ENCODE results near the gene SMC6.

The SMC6 gene

DNA sequence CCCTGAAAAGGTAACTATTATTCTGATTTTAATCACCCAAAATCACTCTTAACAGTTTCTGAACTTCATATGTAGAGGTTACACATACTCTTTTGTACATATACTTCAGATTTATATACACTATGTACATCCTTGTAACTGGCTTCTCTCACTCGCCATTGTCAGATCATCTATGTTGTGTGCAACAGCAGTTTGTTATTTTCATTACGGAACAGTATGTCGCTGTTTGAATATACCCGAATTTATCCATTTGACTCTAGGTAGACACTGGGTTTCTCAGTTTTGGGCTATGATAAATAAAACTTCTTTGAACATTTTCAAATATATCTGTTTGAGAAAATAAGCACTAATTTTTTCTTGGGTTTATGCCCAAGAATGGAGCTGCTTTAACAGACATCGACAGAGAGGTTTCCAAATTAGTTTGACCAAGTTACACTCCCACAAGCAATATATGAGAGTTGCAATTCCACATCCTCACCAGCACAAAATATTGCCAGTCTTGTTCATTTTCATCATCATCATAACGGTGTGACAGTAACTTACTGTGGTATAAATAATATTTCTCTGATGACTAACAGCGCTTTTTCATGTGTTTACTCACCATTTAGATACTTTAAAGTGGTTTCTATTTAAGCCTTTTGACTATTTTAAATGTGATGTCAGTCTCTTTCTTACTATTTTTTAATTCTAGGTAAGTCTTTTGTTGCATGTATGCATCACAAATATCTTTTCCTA is 80.9 kb downstream of the SMC6 start:
- Histone ChIP-seq H3K4me3 (ENCODE audit: low read depth in 1 of 2, low read length in 2 of 2) (no peak overlapping the region), H3K36me3 (ENCODE audit: control insufficient read depth in 1 of 2, insufficient read depth in 2 of 2, low read length in 2 of 2) (peaks cover 16 to 18% of the 10 kb centered on the region in 2 donors), H3K27ac (ENCODE audit: low read length) (no peak overlapping the region)

DNA sequence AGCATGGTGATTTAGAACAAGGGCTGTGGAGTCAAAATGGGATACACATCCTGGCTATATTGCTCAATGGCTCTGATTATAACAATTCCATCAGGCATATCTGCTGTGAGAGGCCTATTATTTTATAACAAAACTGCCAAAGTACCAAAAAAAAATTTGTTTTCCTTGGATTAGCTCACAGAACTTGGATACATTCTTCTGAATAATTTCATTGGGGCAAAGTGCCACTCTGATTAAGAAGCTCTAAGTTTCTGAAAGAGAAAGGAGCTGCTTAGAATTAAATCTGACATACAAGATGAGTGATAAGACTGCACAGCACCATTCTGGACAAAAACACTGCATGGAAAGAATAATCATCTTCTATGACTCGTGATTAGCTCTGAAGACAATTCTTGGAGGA is 85.7 kb downstream of the SMC6 start:
- Histone ChIP-seq H3K9me3 (ENCODE audit: control insufficient read depth in 1 of 2, low read length in 2 of 2) (no peaks in the 10 kb centered on the region), H3K4me1 (ENCODE audit: control insufficient read depth in 1 of 2, insufficient read depth in 2 of 2, low read length in 2 of 2) (no peaks in the 10 kb centered on the region), H3K27ac (ENCODE audit: low read length) (no peak overlapping the region), H3K27me3 (ENCODE audit: low read depth, low read length) (no peaks in the 10 kb centered on the region), H3K4me3 (ENCODE audit: low read depth in 1 of 2, low read length in 2 of 2) (no peak overlapping the region), H3K36me3 (ENCODE audit: control insufficient read depth in 1 of 2, insufficient read depth in 2 of 2, low read length in 2 of 2) (peaks cover 13 to 26% of the 10 kb centered on the region in 2 donors)

More for the DNA sequence above, 80.9 kb downstream of the SMC6 start:
- H3K27me3 ChIP-seq (ENCODE audit: low read depth, low read length), result no peaks in the 10 kb centered on the region
- no peaks in the 10 kb centered on the region for H3K4me1 ChIP-seq (ENCODE audit: control insufficient read depth in 1 of 2, insufficient read depth in 2 of 2, low read length in 2 of 2)
- H3K9me3 ChIP-seq (ENCODE audit: control insufficient read depth in 1 of 2, low read length in 2 of 2), result no peaks in the 10 kb centered on the region

DNA sequence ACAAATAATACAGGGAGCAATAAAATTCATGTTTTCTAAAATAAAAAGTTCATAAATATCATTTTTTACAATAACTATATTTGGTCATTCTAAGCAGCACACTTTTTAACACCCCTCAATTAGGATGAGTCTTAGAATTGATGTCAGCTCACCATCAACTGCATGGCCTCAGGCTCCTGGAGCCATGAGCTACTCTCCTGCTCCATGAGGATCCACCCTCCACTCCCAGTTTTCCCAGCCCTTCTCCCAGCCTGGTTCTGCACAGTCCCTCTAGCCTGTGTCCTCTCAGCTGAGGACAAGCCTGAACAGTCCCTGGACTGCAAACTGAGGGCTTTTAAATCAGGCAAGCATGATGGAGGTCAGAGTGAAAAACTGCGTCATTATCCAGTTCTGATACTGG is 89.1 kb downstream of the SMC6 start:
- no peak overlapping the region for H3K27ac ChIP-seq (ENCODE audit: low read length)
- no peaks in the 10 kb centered on the region for H3K9me3 ChIP-seq (ENCODE audit: control insufficient read depth in 1 of 2, low read length in 2 of 2)
- no peaks in the 10 kb centered on the region for H3K4me1 ChIP-seq (ENCODE audit: control insufficient read depth in 1 of 2, insufficient read depth in 2 of 2, low read length in 2 of 2)
- no peak overlapping the region for H3K4me3 ChIP-seq (ENCODE audit: low read depth in 1 of 2, low read length in 2 of 2)
- no peaks in the 10 kb centered on the region for H3K27me3 ChIP-seq (ENCODE audit: low read depth, low read length)
- peaks cover 13 to 19% of the 10 kb centered on the region in 2 donors for H3K36me3 ChIP-seq (ENCODE audit: control insufficient read depth in 1 of 2, insufficient read depth in 2 of 2, low read length in 2 of 2)

DNA sequence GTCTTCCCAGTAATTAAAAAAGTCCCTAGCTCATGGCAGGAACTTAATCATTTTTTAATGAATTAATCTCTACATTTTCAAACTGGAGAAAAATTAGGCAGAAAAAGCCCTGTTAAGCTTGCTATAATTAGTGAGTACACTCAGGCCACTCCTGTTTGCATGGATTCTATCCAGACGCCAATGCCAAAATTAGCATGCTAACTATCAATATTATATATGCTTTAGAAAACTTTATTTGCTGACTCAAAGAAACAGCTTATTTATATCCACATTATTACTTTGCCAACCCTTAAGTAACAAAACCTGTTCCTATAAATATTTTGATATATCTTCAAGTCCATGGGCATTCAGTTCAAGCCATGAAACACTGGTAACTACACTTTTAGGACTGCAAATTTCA is 90.9 kb downstream of the SMC6 start:
- peaks cover 8% of the 10 kb centered on the region in 2 donors for H3K36me3 ChIP-seq (ENCODE audit: control insufficient read depth in 1 of 2, insufficient read depth in 2 of 2, low read length in 2 of 2)

DNA sequence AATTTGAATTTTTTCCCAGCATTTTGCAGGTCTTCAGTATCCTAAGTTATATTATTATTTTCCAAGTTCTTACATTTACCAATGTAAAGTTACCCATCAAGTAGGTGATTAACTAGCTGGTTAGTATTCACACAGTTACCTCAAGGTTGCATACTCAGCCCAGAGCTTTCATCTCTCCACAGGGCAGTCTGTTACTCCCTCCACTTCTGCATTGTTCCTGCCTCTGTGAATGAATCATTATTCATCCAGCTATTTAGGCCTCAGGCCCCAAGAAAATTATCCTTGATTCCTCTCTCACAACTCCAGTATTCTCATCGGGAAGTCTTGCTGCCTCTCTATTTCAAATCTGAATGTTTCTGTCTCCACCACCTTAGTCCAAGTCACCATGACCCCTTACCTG is 92.2 kb downstream of the SMC6 start:
- Histone ChIP-seq H3K36me3 (ENCODE audit: control insufficient read depth in 1 of 2, insufficient read depth in 2 of 2, low read length in 2 of 2) (peaks cover 8% of the 10 kb centered on the region in 2 donors), H3K9me3 (ENCODE audit: control insufficient read depth in 1 of 2, low read length in 2 of 2) (no peaks in the 10 kb centered on the region), H3K4me3 (ENCODE audit: low read depth in 1 of 2, low read length in 2 of 2) (no peak overlapping the region), H3K4me1 (ENCODE audit: control insufficient read depth in 1 of 2, insufficient read depth in 2 of 2, low read length in 2 of 2) (no peaks in the 10 kb centered on the region), H3K27me3 (ENCODE audit: low read depth, low read length) (no peaks in the 10 kb centered on the region), H3K27ac (ENCODE audit: low read length) (no peak overlapping the region)

More for the DNA sequence above, 90.9 kb downstream of the SMC6 start:
- Histone ChIP-seq H3K4me3 (ENCODE audit: low read depth in 1 of 2, low read length in 2 of 2) (no peak overlapping the region), H3K4me1 (ENCODE audit: control insufficient read depth in 1 of 2, insufficient read depth in 2 of 2, low read length in 2 of 2) (no peaks in the 10 kb centered on the region), H3K27me3 (ENCODE audit: low read depth, low read length) (no peaks in the 10 kb centered on the region), H3K9me3 (ENCODE audit: control insufficient read depth in 1 of 2, low read length in 2 of 2) (no peaks in the 10 kb centered on the region), H3K27ac (ENCODE audit: low read length) (no peak overlapping the region)

DNA sequence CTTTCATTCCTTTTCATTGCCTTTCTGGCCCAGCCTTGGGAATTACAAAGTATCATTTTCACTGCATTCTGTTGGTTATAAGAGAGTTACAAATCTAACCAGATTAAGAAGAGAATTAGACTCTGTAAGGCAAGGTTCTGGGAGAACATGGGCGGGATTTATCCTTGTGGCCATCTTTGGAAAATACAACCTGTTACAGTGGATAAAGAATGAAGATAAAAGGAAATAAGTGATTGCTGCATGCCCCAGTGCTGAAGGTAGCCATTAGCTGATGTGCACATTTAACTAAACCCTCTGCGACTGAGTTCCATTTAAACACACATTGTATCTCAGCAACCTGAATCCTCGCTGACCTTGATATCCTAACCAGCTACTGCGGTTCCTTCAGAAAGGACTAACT is 93.4 kb downstream of the SMC6 start:
- no peaks in the 10 kb centered on the region for H3K4me1 ChIP-seq (ENCODE audit: control insufficient read depth in 1 of 2, insufficient read depth in 2 of 2, low read length in 2 of 2)
- H3K4me3 ChIP-seq (ENCODE audit: low read depth in 1 of 2, low read length in 2 of 2), result no peak overlapping the region
- H3K27me3 ChIP-seq (ENCODE audit: low read depth, low read length), result no peaks in the 10 kb centered on the region
- no peak overlapping the region for H3K27ac ChIP-seq (ENCODE audit: low read length)
- peaks cover 4 to 8% of the 10 kb centered on the region in 2 donors for H3K36me3 ChIP-seq (ENCODE audit: control insufficient read depth in 1 of 2, insufficient read depth in 2 of 2, low read length in 2 of 2)
- no peaks in the 10 kb centered on the region for H3K9me3 ChIP-seq (ENCODE audit: control insufficient read depth in 1 of 2, low read length in 2 of 2)

DNA sequence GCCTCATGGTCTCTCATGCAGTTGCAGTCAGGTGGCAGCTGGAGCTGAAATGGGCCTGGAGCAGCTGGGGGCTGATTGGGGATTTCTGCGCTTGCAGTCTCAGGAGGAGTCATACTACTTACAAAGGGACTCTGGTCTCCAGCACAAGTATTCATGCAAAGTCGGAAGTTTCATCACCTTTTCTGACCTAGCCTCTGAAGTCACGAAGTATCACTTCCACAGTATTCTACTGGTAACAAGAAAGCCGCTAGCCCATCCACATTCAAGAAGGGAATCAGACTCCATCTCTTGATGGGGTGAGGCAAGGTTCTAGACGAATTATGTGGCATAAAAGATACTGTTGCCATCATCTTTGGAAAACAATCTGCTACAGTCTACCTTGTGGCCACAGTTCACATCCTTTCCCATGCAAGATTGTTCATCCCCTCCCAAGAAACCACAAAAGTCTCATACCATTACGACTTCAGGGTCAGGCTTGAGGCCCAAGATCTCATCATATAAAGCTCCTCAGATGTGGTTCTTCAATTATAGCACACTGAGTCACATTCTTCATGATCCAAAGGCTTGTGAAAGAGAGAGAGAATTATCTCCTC is 95.3 kb downstream of the SMC6 start:
- Histone ChIP-seq H3K36me3 (ENCODE audit: control insufficient read depth in 1 of 2, insufficient read depth in 2 of 2, low read length in 2 of 2) (no peaks in the 10 kb centered on the region), H3K27me3 (ENCODE audit: low read depth, low read length) (no peaks in the 10 kb centered on the region), H3K4me1 (ENCODE audit: control insufficient read depth in 1 of 2, insufficient read depth in 2 of 2, low read length in 2 of 2) (no peaks in the 10 kb centered on the region), H3K4me3 (ENCODE audit: low read depth in 1 of 2, low read length in 2 of 2) (no peak overlapping the region), H3K9me3 (ENCODE audit: control insufficient read depth in 1 of 2, low read length in 2 of 2) (no peaks in the 10 kb centered on the region), H3K27ac (ENCODE audit: low read length) (no peak overlapping the region)

DNA sequence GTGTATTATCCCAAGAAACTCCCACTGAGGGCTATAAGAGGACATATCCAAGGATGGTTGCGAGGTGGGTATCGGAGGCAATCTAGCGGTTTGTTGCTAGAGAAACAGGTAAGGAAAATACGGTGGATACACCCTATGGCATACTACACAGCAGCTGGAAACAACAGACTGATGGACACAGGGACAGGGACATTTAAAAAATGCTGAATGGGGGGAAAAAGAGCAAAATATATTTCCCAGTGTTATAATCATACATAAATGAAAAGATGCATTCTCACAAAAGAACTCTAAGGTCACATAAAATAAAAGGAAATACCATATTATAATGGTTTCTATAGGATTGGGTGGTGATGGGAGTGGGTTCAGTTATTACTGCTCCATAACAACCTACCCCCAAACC is 95.9 kb downstream of the SMC6 start:
- H3K4me3 ChIP-seq (ENCODE audit: low read depth in 1 of 2, low read length in 2 of 2), result no peak overlapping the region

DNA sequence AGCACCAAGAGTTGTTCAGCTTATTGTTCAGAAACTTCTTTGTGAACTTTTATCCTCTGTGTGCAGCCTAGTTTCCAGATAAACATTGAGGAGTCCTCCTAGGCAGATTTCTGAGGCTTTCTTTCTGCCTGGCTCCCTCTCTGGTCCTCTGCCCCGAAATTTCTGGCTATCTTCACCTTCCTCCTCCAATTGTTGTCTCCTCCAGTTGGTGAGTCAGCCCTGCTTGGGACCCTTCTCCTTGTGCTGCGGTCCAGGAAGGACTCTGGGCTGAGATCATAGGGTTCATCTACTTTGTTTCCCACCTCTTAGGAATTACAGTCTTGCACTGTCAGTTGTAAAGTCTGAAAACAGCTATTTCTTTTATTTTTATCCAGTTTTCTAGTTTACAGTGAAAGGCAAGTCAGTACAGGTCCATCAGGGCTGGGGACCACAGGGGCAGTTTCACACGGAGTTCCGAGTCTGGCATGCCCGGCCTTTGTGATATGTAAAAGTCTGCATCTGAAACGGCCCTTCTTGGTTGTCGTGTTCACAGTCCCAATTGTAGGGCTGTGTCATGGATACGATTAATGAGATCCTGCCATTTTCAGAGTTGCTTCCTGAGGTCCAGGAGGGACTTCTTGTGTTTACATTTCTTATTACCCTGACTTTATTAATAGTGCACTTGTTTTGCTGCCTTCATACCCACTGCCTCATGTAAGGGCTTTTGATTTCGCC is 100.8 kb downstream of the SMC6 start:
- Histone ChIP-seq H3K36me3 (ENCODE audit: control insufficient read depth in 1 of 2, insufficient read depth in 2 of 2, low read length in 2 of 2) (no peaks in the 10 kb centered on the region), H3K27ac (ENCODE audit: low read length) (no peak overlapping the region), H3K27me3 (ENCODE audit: low read depth, low read length) (no peaks in the 10 kb centered on the region), H3K9me3 (ENCODE audit: control insufficient read depth in 1 of 2, low read length in 2 of 2) (no peaks in the 10 kb centered on the region), H3K4me1 (ENCODE audit: control insufficient read depth in 1 of 2, insufficient read depth in 2 of 2, low read length in 2 of 2) (no peaks in the 10 kb centered on the region), H3K4me3 (ENCODE audit: low read depth in 1 of 2, low read length in 2 of 2) (no peak overlapping the region)

More for the DNA sequence above, 95.9 kb downstream of the SMC6 start:
- H3K27ac ChIP-seq (ENCODE audit: low read length), result no peak overlapping the region
- H3K36me3 ChIP-seq (ENCODE audit: control insufficient read depth in 1 of 2, insufficient read depth in 2 of 2, low read length in 2 of 2), result no peaks in the 10 kb centered on the region
- no peaks in the 10 kb centered on the region for H3K27me3 ChIP-seq (ENCODE audit: low read depth, low read length)
- H3K9me3 ChIP-seq (ENCODE audit: control insufficient read depth in 1 of 2, low read length in 2 of 2), result no peaks in the 10 kb centered on the region
- H3K4me1 ChIP-seq (ENCODE audit: control insufficient read depth in 1 of 2, insufficient read depth in 2 of 2, low read length in 2 of 2), result no peaks in the 10 kb centered on the region

DNA sequence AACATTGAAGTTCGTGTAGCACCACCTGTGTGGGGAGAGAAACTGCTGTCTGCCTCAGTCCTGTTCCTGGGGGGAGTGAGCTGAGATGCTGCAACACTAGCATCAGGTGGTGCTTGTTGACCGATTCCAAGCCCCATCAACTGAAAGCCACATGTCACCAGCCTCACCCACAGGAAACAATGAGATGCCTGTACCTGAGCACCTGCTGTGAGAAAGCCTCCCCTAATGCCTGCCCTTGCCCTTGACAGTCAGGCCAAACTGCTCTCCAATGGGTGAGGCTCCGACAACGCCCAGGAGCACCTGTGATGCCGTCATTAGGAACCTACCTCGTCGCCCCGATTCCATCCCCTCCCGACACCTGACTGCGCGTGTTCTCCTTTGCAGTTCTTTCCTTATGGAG is 104.6 kb downstream of the SMC6 start:
- Histone ChIP-seq H3K4me1 (ENCODE audit: control insufficient read depth in 1 of 2, insufficient read depth in 2 of 2, low read length in 2 of 2) (peaks cover 5 to 11% of the 10 kb centered on the region in 2 donors), H3K9me3 (ENCODE audit: control insufficient read depth in 1 of 2, low read length in 2 of 2) (no peaks in the 10 kb centered on the region), H3K4me3 (ENCODE audit: low read depth in 1 of 2, low read length in 2 of 2) (no peak overlapping the region), H3K27ac (ENCODE audit: low read length) (no peak overlapping the region), H3K27me3 (ENCODE audit: low read depth, low read length) (no peaks in the 10 kb centered on the region), H3K36me3 (ENCODE audit: control insufficient read depth in 1 of 2, insufficient read depth in 2 of 2, low read length in 2 of 2) (no peaks in the 10 kb centered on the region)

DNA sequence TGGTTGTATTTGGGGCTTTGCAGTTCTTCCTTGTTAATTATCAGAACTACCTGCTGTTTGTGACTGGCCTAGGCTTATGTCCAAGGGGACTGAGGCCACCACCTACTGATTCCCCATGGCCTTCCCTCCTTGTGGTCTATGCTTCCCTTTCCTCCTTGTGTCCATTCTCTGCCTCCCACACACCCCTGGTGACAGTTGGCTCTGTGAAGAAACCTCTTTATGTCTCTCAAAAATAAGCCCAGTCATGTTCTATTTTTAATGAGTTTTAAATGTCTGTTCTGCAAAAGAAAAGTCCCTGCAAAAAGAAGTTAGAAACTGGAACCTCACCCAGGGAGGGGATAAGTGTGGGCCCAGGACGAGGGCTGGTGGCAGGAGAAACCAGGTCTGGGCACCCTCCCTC is 105.0 kb downstream of the SMC6 start:
- no peaks in the 10 kb centered on the region for H3K36me3 ChIP-seq (ENCODE audit: control insufficient read depth in 1 of 2, insufficient read depth in 2 of 2, low read length in 2 of 2)
- no peak overlapping the region for H3K4me3 ChIP-seq (ENCODE audit: low read depth in 1 of 2, low read length in 2 of 2)
- H3K27me3 ChIP-seq (ENCODE audit: low read depth, low read length), result no peaks in the 10 kb centered on the region
- peaks cover 5 to 11% of the 10 kb centered on the region in 2 donors for H3K4me1 ChIP-seq (ENCODE audit: control insufficient read depth in 1 of 2, insufficient read depth in 2 of 2, low read length in 2 of 2)
- no peaks in the 10 kb centered on the region for H3K9me3 ChIP-seq (ENCODE audit: control insufficient read depth in 1 of 2, low read length in 2 of 2)
- no peak overlapping the region for H3K27ac ChIP-seq (ENCODE audit: low read length)
